COR-L47 (cell line): ENCODE measurements around the gene KIRREL3.

Source experiments
- DNase-seq: peaks from one replicate; lab custom pipeline; 2025; lab: John Stamatoyannopoulos, UW

KIRREL3 gene

DNA sequence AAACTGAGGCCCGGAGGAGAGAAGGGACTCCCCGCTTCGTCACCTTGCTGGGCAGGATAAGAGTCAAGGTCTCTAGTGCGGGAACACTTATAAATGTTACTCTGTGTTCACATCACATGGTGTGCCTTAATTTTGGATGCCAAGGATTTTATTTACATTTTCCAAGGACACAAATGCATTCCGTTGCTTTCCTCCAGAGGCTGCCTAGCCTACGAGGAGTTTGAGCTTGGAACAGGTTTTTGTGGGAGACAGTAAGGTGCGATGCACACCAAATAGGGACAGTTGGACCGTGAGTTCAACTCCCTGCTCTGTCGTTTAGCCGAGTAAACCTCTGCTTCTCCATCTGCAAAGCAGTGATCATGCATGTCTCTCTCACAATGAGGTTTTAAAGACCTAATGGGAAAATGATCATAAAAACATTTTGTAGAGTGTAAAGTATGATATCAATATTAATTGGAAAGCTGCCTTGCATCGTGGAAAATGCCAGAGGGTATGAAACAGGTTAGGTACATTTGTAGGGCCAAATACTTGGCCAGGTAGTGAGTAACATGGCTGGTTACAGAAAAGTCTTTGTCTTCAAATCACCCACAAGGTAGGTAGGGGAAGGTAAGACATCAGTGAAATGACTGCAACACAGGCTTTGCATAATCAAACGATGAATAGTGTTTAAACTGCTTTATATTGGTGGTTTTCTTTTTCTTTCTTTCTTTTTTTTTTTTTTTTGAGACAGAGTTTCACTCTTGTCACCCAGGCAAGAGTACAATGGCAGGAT, 583.3 kb downstream of the KIRREL3 start:
- no peak for DNase-seq

- peak; percentile 58 for DNase-seq
These were observed 584.0 kb downstream of the KIRREL3 start for GRCh38 chr11:126416542-126417090.

GRCh38 chr11:126415669-126416420, 584.7 kb downstream of the KIRREL3 start:
- no peak for DNase-seq

- no peak for DNase-seq
These were observed 585.4 kb downstream of the KIRREL3 start for GRCh38 chr11:126415128-126415527.

DNA sequence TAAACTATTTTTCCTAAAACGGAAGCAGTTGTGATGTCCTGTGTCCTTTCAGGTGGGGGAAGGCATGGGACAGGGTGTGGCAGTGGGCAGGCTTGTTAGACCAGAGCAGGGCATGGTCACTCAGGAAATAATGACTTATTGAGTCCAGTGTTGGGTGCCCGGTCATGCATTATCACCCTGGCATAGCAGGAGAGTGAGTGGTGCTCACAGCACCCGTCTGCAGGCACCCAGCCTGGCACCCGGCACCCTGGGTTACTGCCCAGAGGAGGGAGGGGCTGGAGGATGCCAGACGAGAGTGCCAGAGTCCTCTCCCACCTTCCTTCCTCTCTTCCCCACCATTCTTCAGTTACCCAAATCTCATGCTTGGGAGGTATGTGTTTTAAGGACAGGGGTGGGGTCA, 586.0 kb downstream of the KIRREL3 start:
- no peak for DNase-seq

DNA sequence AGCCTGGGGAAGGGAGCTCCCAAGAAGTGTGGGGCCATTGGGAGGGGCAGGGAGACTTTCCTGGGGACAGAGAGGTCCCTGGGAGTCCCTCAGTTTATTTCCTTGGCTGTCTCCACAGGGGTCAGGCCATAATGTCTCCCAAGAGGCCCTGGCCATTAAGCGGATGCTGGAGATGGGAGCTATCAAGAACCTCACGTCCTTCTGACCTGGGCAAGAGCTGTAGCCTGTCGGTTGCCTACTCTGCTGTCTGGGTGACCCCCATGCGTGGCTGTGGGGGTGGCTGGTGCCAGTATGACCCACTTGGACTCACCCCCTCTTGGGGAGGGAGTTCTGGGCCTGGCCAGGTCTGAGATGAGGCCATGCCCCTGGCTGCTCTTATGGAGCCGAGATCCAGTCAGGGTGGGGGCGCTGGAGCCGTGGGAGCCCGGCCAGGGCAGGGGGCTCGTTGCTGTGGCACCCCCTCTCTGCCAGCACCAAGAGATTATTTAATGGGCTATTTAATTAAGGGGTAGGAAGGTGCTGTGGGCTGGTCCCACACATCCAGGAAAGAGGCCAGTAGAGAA, 586.6 kb downstream of the KIRREL3 start:
- no peak for DNase-seq

GRCh38 chr11:126413426-126413825, 587.1 kb downstream of the KIRREL3 start:
- DNase-seq, result no peak

DNA sequence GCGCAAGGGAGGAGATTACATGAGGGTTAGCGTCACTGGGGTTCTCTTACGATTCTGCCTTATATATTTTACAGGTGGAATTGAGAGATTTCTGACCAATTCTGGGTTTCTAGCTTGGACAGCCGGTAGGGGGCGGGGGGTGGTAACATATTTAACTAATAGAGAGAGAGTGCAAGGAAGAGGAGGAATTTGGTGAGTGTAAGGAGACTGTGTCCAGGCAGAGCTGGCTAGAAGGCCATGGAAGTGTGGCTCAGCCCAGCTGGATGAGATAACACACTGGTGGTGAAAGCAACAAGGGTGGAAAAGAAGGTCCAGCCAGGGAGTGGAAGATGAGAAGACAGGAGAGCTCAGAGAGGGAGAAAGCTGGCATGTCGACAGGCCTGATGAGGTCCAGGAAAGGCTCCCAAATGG, 588.6 kb downstream of the KIRREL3 start:
- no peak for DNase-seq

DNA sequence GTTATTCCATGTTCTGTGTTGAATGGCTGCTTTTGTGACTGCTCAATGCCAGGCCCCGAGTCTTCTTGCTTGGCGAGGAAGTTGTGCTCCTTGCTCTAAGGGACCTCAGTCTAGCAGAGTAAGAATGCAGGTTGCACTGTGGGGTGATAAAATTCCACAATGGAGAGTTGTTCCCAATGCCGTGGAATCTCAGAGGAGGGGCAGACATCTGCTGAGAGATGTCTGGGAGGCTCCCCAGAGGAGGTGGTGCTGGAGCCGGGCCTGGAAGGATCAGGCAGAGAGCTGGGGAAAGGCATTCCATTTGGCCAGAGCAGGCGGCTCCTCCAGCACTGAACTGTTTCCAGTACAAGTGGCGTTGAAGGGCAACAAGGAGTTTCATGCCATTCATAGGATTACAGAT, 589.9 kb downstream of the KIRREL3 start:
- no peak for DNase-seq

- no peak for DNase-seq
These were observed 591.0 kb downstream of the KIRREL3 start for GRCh38 chr11:126409620-126409985.

- DNase-seq, result no peak
These were observed 591.5 kb downstream of the KIRREL3 start for GRCh38 chr11:126408901-126409619.

DNA sequence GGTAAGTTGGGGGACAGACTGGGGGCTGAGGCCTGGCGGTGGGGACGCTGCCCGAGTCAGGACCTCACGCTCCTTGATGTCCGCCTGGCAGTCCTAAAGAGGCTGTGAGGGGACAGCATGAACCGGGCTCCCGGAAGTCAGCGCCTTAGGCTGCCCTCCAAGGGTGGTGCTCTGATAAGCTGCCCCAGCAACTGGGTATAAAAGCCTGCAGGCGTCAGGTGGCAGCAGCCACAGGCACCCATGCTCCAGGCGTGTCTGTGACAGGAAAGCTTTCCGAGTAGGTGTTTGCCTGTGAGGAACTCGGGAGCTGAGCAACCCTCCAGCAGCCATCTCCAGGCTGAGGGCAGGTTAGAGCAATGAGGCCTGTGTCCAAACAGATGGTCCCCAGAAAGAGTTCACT, 592.1 kb downstream of the KIRREL3 start:
- DNase-seq, result no peak

DNA sequence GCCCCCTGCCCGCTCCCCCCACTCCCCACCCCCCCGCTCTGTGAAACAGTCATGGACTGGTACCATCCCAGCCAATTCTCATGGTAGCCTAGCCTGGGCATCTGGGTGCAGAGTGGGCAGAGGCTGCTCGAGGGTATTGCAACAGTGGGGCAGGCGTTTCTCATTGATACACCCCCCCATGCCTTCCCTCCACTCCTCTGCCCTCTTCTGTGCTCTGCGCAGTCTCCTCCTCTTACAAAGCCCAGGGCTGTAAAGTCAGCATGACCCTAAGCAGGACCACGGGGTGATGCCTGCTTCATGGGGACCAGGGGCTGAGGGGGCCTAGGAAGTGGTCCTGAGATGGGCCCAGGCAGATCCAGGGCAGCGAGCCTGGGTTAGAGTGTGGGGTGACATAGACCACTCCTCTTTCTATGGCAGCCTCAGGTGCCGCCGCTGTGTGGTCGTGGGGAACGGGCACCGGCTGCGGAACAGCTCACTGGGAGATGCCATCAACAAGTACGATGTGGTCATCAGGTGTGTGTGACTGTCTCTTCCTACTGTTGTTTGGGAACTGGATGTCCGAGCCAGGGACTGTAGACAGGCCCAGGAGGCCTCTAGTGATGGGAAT, 592.8 kb downstream of the KIRREL3 start:
- no peak for DNase-seq

DNA sequence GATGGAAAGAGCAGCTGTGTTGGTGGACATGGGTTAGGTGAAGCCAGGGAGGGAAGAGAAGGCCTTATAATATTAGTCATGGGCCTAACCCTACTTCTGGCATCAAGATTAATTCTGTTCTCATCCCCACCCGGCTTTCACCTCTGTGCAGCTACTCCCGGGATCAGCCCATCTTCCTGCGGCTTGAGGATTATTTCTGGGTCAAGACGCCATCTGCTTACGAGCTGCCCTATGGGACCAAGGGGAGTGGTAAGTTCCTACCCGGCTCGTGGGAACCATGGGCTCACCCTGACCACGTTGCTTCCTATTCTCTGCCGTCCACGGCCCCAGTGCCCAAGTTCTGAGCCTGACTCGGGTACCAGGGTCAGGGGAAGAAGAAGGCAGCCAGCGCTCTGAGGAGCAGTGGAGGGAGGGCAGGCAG, 593.5 kb downstream of the KIRREL3 start:
- DNase-seq, result no peak

GRCh38 chr11:126406368-126406767, 594.2 kb downstream of the KIRREL3 start:
- no peak for DNase-seq

DNA sequence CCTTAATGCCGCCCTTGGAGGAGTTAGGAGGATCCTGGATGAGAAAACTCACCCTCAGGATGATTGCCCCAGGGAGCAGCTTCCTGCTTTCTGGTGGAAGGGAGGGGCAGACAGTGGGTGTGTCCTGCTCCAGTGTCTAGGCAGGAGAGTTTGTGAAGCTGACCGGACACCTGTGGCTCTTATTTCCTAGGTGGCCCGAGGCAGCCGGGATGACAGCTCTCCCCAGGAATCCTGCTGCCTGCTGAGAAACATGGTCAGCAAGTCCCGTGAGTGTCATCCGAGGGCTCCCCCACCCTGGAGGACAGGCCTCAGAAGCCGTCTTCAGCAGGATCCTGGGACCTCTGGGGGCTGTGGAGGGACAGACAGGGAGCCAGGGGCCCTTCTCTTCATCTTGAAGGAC, 594.7 kb downstream of the KIRREL3 start:
- DNase-seq, result peak; percentile 44

- DNase-seq, result no peak
These were observed 595.2 kb downstream of the KIRREL3 start for GRCh38 chr11:126405374-126405773.

GRCh38 chr11:126404367-126404766, 596.2 kb downstream of the KIRREL3 start:
- DNase-seq, result no peak

- DNase-seq, result no peak
These were observed 596.9 kb downstream of the KIRREL3 start for GRCh38 chr11:126403658-126404057.

GRCh38 chr11:126403022-126403581, 597.5 kb downstream of the KIRREL3 start:
- no peak for DNase-seq

DNA sequence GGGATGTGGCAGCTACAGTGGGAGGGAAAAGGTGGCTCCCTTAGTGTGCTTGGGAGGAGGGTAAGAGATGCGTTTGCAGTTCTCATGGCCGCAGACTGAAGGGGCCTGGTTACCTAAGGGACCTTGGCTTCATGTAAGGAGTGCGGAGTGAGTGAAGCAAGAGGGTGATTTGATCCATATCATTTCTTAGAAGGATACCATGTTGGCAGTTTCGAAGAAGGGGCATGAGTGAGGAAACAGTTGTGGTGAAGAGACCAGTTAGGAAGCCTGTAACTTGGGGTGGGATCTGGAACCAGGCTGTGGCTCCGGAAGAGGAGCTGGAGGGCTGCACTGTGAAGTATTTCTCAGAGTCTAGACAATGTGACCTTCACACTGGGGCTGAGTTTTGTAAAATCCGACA, 600.1 kb downstream of the KIRREL3 start:
- no peak for DNase-seq
